ENCODE measurements around the gene UST. TPM values are rescaled to one million over a fixed set of nuclear protein-coding genes. Genes with fewer than 3 reads are reported as not detected.

UST gene
- total and polyA plus RNA-seq, 9 of the 15 experiments (the other 6 are each of a cell fraction or from before 2014, with no cell fraction given) = 0.04 to 0.10 TPM; not detected in 7

DNA sequence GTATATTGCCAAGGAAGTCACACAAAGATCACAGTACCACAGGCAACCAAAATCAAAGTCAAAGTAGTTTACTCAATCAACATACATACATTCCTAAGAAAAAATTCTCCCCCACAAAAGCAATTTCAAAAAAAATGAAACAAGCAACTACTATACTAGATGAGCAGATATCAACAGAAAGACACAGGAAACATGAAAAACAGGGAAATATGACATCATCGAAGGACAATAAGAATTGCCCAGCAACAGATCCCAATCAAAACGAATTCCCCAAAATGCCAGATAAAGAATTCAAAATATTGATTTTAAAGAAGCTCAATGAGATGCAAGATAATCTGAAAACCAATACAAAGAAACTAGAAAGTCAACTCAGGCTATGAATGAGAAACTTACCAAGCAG is 351.0 kb downstream of the UST start (continued):
- TF ChIP-seq PRMT5 (CRISPR knock-in tag; IDR thresholded peaks at IDR 0.05) = no peak
- no peak for TF ChIP-seq HCFC1 (IDR thresholded peaks at IDR 0.05; ENCODE audit: low read depth, low read length)
- TF ChIP-seq KLF16 (IDR thresholded peaks at IDR 0.05) = no peak
- no peak for TF ChIP-seq IFI16 (CRISPR knock-in tag; IDR thresholded peaks at IDR 0.05)
- TF ChIP-seq ATF3 (IDR thresholded peaks at IDR 0.05) = no peak
- TF ChIP-seq ATF3 (CRISPR knock-in tag; conservative IDR thresholded peaks at IDR 0.05) = no peak
- no peak for TF ChIP-seq ESRRA (IDR thresholded peaks at IDR 0.05; ENCODE audit: borderline replicate concordance, low read depth)

DNA sequence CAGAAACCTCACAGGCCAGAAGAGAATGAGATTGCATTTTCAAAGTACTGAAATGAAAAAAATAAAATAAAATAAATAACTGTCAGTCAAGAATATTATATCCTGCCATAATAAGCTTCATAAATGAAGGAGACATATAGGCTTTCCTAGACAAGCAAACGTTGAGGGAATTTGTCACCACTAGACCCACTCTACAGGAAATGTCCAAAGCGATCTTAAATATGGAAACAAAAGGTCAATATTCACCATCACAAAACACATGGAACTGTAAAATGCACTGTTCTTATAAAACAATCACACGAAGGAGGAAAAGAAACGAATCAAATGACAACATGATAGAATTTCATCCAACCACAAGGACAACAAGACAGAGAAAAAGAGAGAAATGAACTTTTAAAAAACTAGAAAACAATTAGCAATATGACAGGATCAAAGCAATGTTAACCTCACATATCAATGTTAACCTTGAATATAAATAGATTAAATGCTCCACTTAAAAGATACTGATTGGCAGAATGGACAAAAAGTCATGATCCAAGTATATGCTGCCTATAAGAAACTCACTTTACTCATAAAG is 352.0 kb downstream of the UST start:
- Histone ChIP-seq H2AFZ (ENCODE audit: low read depth, low read length) (no peak overlapping the region), H3K9me1 (ENCODE audit: control insufficient read depth, insufficient read depth, low read length) (no peaks in the 10 kb centered on the region), H3K9me3 (replicated peaks; ENCODE audit: control insufficient read depth, insufficient read depth, low read depth, low read length) (no peaks in the 10 kb centered on the region; the same call in 1 of the 2 replicates), H3K27me3 (ENCODE audit: control insufficient read depth in 2 of 2, insufficient read depth in 2 of 2, low read length in 2 of 2) (no peaks in the 10 kb centered on the region), H4K20me1 (replicated peaks; ENCODE audit: control insufficient read depth, insufficient read depth, low read length) (no peaks in the 10 kb centered on the region), H3K27ac (ENCODE audit: extremely low read depth, low read depth, low read length) (no peak overlapping the region), H3K36me3 (ENCODE audit: control insufficient read depth, insufficient read depth, low read length) (no peaks in the 10 kb centered on the region), H3K4me3 (no peak overlapping the region), H3K4me2 (ENCODE audit: insufficient read depth, low read length) (no peak overlapping the region), H3K9ac (ENCODE audit: insufficient read depth in 1 of 2, low read depth in 2 of 2, low read length in 2 of 2) (no peak overlapping the region), H3K4me1 (replicated peaks in 1 of 2; ENCODE audit: control insufficient read depth in 2 of 2, insufficient read depth in 2 of 2, low read length in 2 of 2) (no peaks in the 10 kb centered on the region; a peak in 1 of 5 replicates), H3K79me2 (ENCODE audit: control insufficient read depth, insufficient read depth, low read length) (no peaks in the 10 kb centered on the region)
- BruUV-seq (replicated peaks) = no TSS peak
- ChIA-PET POLR2A (interaction anchor here (1.0 kb wide), 2 partner anchors 10 to 17 kb away, joined by 3 to 4 read pairs; no protein-coding TSS in a partner anchor), CTCF (ENCODE audit: low intra/inter-chr PET ratio) (interaction anchor here (0.7 kb wide), 1 partner anchor 219 kb away, joined by 3 read pairs; no protein-coding TSS in a partner anchor)
- intact Hi-C loops (cut with micrococcal nuclease) = no loop called here
- no peak for DNase-seq (ENCODE audit: extremely low read depth in 1 of 4, low spot score in 3 of 4)
- ATAC-seq = no peak
- FAIRE-seq = no peak
- 13% methylated on average over 4 of the region's 4 CpGs for WGBS (ENCODE audit: insufficient coverage, low coverage, missing lambda C conversion rate)
- in situ Hi-C loops (cut with MboI) = no loop called here
- TF ChIP-seq ZC3H8 (IDR thresholded peaks at IDR 0.05) = no peak
- TF ChIP-seq OTX1 (CRISPR knock-in tag; IDR thresholded peaks at IDR 0.05) = no peak
- TF ChIP-seq ZBTB5 (IDR thresholded peaks at IDR 0.05) = no peak
- no peak for TF ChIP-seq U2AF2 (optimal IDR thresholded peaks at IDR 0.05; ENCODE audit: low read depth, low read length)
- no peak for TF ChIP-seq SMARCA5 (IDR thresholded peaks at IDR 0.05)
- no peak for TF ChIP-seq PRMT5 (CRISPR knock-in tag; IDR thresholded peaks at IDR 0.05)
- TF ChIP-seq GTF2F1 (IDR thresholded peaks at IDR 0.05; ENCODE audit: low read depth, low read length) = no peak
- TF ChIP-seq ESRRB (CRISPR knock-in tag; IDR thresholded peaks at IDR 0.05; ENCODE audit: borderline replicate concordance) = no peak
- peak in 1 of 2 experiments; percentile 51; a peak in 1 of 4 replicates for TF ChIP-seq TRIM24 (IDR thresholded peaks at IDR 0.05)
- TF ChIP-seq ZNF23 (CRISPR knock-in tag; IDR thresholded peaks at IDR 0.05) = no peak
- peak; percentile 93 for TF ChIP-seq CBX5 (IDR thresholded peaks at IDR 0.05; ENCODE audit: borderline replicate concordance, low read depth)
- no peak for TF ChIP-seq ZNF76 (CRISPR knock-in tag; IDR thresholded peaks at IDR 0.05; ENCODE audit: borderline replicate concordance)
- TF ChIP-seq, protein P1, sequence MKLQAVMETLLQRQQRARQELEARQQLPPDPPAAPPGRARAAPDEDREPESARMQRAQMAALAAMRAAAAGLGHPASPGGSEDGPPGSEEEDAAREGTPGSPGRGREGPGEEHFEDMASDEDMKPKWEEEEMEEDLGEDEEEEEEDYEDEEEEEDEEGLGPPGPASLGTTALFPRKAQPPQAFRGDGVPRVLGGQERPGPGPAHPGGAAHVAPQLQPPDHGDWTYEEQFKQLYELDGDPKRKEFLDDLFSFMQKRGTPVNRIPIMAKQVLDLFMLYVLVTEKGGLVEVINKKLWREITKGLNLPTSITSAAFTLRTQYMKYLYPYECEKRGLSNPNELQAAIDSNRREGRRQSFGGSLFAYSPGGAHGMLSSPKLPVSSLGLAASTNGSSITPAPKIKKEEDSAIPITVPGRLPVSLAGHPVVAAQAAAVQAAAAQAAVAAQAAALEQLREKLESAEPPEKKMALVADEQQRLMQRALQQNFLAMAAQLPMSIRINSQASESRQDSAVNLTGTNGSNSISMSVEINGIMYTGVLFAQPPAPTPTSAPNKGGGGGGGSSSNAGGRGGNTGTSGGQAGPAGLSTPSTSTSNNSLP (IDR thresholded peaks at IDR 0.05; ENCODE audit: borderline replicate concordance, low read depth, low read length) = peak; percentile 42; the same call in 1 of the 2 replicates
- no peak for TF ChIP-seq MTA3 (IDR thresholded peaks at IDR 0.05; ENCODE audit: borderline replicate concordance)
